Measurements from ENCODE around the gene ZFP36.

- no peak for TF ChIP-seq POLR2A (IDR thresholded peaks at IDR 0.05; ENCODE audit: low read length)
- TF ChIP-seq GATA1 (IDR thresholded peaks at IDR 0.05; ENCODE audit: low read depth, low read length) = no peak
These were observed 20.1 kb upstream of the ZFP36 start for GRCh38 chr19:39386557-39386956.

Measured in erythroblast (primary cell).